GM19328 (cell line): ENCODE measurements around the gene CTIF.

Experiments
- ATAC-seq: cut with Tn5 transposase; IDR thresholded peaks from one replicate; pipeline ENCODE4 v1.9.1; 2021; ENCODE audit warnings: mild to moderate bottlenecking, moderate library complexity; ENCODE audit not compliant: unreplicated experiment

CTIF gene

GRCh38 chr18:48573632-48574283 is 34.9 kb downstream of the CTIF start:
- no peak for ATAC-seq

GRCh38 chr18:48574667-48575300 is 36.0 kb downstream of the CTIF start:
- no peak for ATAC-seq

GRCh38 chr18:48575301-48575657 is 36.4 kb downstream of the CTIF start:
- no peak for ATAC-seq

- no peak for ATAC-seq
Observed at GRCh38 chr18:48575658-48576456, 37.0 kb downstream of the CTIF start.

GRCh38 chr18:48576457-48576771 is 37.6 kb downstream of the CTIF start:
- ATAC-seq: no peak

GRCh38 chr18:48577478-48578190 is 38.8 kb downstream of the CTIF start:
- ATAC-seq: no peak

GRCh38 chr18:48578289-48578688 is 39.5 kb downstream of the CTIF start:
- no peak for ATAC-seq

GRCh38 chr18:48580066-48580465 is 41.2 kb downstream of the CTIF start:
- ATAC-seq: no peak

GRCh38 chr18:48580782-48581181 is 42.0 kb downstream of the CTIF start:
- no peak for ATAC-seq

GRCh38 chr18:48581206-48581605 is 42.4 kb downstream of the CTIF start:
- no peak for ATAC-seq

GRCh38 chr18:48581941-48582340 is 43.1 kb downstream of the CTIF start:
- ATAC-seq: no peak

- no peak for ATAC-seq
Observed at GRCh38 chr18:48582946-48583345, 44.1 kb downstream of the CTIF start.

GRCh38 chr18:48583573-48583972 is 44.7 kb downstream of the CTIF start:
- ATAC-seq: no peak

GRCh38 chr18:48589797-48590519 is 51.1 kb downstream of the CTIF start:
- ATAC-seq: no peak

GRCh38 chr18:48590678-48591077 is 51.8 kb downstream of the CTIF start:
- no peak for ATAC-seq

GRCh38 chr18:48592540-48593171 is 53.8 kb downstream of the CTIF start:
- ATAC-seq: no peak

GRCh38 chr18:48594471-48595094 is 55.8 kb downstream of the CTIF start:
- ATAC-seq: no peak

GRCh38 chr18:48595703-48596218 is 56.9 kb downstream of the CTIF start:
- ATAC-seq: no peak

- no peak for ATAC-seq
Observed at GRCh38 chr18:48597110-48597509, 58.3 kb downstream of the CTIF start.

- ATAC-seq: no peak
Observed at GRCh38 chr18:48597671-48598070, 58.8 kb downstream of the CTIF start.
